DMS114 treated with DMSO at 0.1 percent for 48 hours (cell line): ENCODE measurements around the gene ROBO3.

Experiments used
- DNase-seq: peaks from one replicate; lab custom pipeline; 2025; ENCODE audit not compliant: unreplicated experiment; lab: John Stamatoyannopoulos, UW

The ROBO3 gene

GRCh38 chr11:124891373-124891861, 26.2 kb downstream of the ROBO3 start:
- DNase-seq = no peak

GRCh38 chr11:124892146-124892545, 26.9 kb downstream of the ROBO3 start:
- DNase-seq = no peak

DNA sequence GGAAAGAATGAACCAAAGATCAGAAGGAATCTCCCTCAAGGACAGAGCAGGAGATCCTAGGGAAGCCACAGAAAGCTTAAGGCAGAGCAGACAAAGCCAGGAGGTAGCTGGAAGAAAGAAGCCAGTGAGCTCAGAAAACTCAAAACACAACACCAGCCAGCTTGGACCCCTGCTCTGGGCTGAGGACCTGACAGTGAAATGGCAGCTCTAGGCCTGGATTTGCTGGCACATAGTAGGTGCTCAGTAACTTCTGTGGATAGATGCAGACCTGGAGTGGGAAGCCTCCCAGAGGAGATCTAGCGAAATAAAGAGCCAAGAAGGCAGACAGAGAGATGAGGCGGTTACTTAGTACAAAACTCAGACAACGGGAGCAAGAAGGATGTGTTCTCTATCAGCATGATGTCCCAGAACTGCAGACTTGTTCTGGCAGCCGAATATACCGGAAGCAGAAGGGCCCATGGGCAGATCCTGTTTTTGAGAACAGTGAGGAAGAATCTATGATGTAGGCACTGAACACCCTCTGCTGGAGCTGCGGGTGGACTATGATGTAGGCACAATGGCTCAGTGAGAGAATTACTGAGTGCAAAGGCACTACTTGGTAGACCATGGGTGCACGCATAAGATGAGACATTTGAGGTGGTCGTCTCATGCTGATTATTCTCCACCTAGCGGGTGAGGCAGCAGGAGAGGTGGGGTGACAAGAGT, 27.7 kb downstream of the ROBO3 start:
- DNase-seq = no peak

- no peak for DNase-seq
These were observed 28.7 kb downstream of the ROBO3 start for GRCh38 chr11:124893781-124894401.

GRCh38 chr11:124894606-124895430, 29.6 kb downstream of the ROBO3 start:
- no peak for DNase-seq

GRCh38 chr11:124895471-124895971, 30.3 kb downstream of the ROBO3 start:
- no peak for DNase-seq

DNA sequence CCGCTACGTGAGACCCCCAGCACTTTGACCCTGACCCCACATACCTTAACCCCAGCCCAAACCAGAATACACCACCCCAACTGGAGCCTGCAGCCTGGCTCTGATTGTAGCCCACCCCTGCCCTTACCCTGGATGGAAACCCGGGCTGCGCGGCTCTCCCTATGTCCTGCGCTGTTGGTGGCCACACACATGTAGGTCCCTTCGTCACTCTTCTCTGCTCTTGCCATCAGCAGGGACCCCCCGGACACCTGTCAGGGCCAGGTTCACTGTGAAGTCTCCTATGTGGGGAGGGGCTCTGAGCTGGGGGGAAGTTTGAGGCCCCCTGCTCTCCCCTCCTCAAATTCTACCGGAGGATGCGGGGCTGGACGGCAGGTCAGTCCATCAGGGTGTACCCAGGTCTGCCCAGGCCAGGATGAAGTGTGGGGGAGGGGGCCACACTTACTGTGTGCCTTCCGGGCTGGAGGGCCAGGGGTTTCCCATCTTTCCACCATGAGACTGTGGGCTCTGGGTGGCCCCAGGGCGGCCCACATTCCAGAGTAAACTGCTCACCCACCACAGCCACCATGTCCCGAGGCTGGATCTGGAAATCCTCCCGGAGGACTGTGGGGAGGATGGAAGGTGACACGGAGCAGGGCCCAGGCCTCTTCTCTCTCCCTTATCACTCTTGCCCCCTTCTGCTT, 31.0 kb downstream of the ROBO3 start:
- DNase-seq = no peak

DNA sequence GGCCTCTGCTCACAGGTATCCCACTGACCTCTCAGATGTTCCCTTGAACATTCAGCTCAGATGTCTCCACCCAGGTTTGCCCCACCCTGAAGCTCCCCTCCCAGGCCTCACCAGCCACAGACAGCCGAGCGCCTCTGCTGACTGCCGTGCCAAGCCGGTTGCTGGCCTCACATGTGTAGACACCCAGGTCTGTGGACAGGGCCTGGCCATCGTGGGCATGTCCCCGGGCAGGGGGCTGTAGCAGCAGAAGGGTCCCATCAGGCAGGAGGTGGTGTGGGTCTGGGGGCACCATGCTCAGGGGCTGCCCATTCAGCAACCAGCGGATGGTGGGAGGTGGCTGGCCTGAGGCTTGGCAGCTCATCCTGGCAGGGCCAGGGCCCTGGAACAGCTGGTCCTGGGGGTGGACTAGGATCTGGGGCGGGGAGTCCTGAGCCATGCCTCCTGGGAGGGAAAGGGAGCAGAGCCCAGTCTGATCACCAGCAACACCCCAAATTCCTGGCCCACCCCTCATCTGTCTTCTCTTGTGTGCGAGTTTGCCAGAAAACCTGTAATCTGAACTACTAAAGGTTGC, 31.7 kb downstream of the ROBO3 start:
- DNase-seq = no peak

GRCh38 chr11:124897674-124898262, 32.5 kb downstream of the ROBO3 start, which contains the start of gene ROBO4:
Gene ROBO4, minus strand, starts transcription at chr11:124897865. Its CDS starts 70 bp downstream, at chr11:124897795.
- no peak for DNase-seq

- no peak for DNase-seq
These were observed 33.0 kb downstream of the ROBO3 start for GRCh38 chr11:124898263-124898680.

DNA sequence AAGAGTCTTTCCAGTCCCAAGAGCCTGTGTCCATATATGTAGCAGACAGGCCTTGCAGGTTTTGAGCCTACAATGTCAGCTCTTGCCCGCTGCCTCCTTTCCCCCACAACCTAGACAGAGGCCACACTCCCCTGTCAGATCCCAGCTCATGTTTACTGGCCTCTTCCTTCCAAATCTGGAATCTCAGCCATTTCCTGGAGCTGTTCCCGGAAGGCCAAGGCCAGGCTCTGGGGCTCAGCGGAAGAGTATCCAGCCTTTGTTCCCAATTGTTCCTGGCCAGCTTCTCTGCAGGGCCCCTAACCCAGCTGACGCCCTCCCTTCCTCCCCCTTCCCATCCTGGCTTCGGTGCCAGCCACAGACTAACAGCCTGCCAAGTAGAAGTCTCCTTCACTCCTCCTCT, 33.5 kb downstream of the ROBO3 start:
- no peak for DNase-seq

- no peak for DNase-seq
These were observed 34.3 kb downstream of the ROBO3 start for GRCh38 chr11:124899383-124900145.

GRCh38 chr11:124900464-124900863, 35.2 kb downstream of the ROBO3 start:
- no peak for DNase-seq

GRCh38 chr11:124902616-124903015, 37.4 kb downstream of the ROBO3 start:
- DNase-seq = no peak

GRCh38 chr11:124915541-124916369, 50.5 kb downstream of the ROBO3 start:
- DNase-seq = no peak

DNA sequence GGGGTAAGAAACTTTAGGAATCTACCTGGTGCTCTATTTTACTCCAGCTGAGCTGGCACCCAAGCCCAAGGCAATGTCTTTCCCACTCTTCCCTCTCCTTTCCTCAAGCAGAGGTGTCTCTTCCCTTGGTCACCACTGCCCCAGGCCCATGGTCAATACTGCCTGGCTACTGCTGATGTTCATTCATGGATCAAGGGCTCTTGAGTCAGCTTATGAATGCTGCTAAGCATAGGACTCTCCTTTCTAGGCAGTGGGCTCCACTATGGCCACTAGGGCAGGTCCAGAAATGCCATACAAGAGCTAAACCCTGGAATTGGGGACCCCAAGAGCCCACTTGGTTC, 51.1 kb downstream of the ROBO3 start:
- DNase-seq = no peak

DNA sequence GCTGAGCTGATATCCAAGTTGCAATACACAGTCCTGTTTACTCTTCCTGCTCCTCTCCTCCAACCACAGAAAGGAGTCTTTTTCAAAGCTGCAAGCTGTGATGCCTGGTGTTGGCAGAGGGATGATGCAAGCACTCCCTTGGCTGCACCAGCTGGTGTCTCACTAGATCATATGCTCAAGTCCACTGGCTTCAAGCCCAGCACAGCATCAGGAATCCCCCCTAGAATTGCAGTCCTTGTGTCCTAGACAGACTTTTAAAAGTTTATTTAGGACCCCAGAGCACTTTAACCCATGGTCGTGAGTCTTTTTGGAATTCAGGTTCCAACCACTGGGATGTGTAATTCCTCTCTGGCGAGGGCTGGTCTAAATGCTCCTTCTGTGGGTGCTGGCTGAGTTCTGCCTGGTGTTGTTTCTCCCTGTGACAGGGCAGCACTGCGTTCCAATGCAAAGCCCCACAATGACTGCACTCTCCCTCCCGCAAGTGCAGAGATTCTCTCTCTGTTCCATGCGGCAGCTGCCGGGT, 51.9 kb downstream of the ROBO3 start:
- DNase-seq = no peak

DNA sequence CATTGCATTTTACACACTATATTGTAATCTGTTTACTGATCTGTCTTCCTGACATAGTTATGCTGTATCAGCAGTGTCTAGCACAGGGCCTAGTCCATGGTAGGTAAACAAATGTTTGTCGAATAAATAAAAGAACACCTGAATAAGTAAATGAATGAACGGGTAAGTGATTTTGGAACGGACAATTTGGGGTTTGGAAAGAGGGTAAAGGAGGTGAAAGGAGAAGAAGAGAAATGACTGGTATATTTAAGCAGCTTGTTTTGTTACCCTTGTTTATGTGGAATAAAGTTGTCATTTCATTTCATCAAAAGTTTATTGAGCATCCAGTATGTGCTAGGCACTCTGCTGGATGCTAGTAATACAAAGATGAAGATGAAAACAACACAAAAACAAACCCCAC, 53.7 kb downstream of the ROBO3 start, which contains the start of gene HEPN1:
Gene HEPN1 (plus strand): TSS at position 301 of the 400 bp plus-strand sequence.
- no peak for DNase-seq
